CD4-positive, alpha-beta T cell treated with Interleukin-17A for 1 hour (primary cell): ENCODE data around the gene RNU6-9.
"Not testable (repeated sequence)": the region's sequence is repeated elsewhere in the genome, so short reads cannot be mapped to it uniquely, and the experiment has no call there.

Source experiments
- DNase-seq: peaks from one replicate; pipeline ENCODE4 v3.0.0-alpha.2; 2020

Gene RNU6-9

GRCh38 chr19:861756-862580 is 31.3 kb upstream of the RNU6-9 start:
- DNase-seq = peak; percentile 71

GRCh38 chr19:862581-863314 is 30.5 kb upstream of the RNU6-9 start:
- peak; percentile 85 for DNase-seq

GRCh38 chr19:863315-863620 is 30.0 kb upstream of the RNU6-9 start:
- DNase-seq = no peak

GRCh38 chr19:866769-867300 is 26.4 kb upstream of the RNU6-9 start:
- DNase-seq = no peak

- no peak for DNase-seq
Observed at GRCh38 chr19:867301-867793, 25.9 kb upstream of the RNU6-9 start.

GRCh38 chr19:867855-868457 is 25.3 kb upstream of the RNU6-9 start:
- no peak for DNase-seq

GRCh38 chr19:868458-869244 is 24.6 kb upstream of the RNU6-9 start:
- no peak for DNase-seq

GRCh38 chr19:869245-870177 is 23.8 kb upstream of the RNU6-9 start:
- DNase-seq = no peak

GRCh38 chr19:870314-870713 is 23.0 kb upstream of the RNU6-9 start:
- DNase-seq = no peak

- DNase-seq = no peak
Observed at GRCh38 chr19:870963-871401, 22.3 kb upstream of the RNU6-9 start.

- no peak for DNase-seq
Observed at GRCh38 chr19:871446-872265, 21.6 kb upstream of the RNU6-9 start.

- peak; percentile 90 for DNase-seq
Observed at GRCh38 chr19:872266-872951, 20.9 kb upstream of the RNU6-9 start.

- DNase-seq = peak; percentile 92
Observed at GRCh38 chr19:873084-873483, 20.2 kb upstream of the RNU6-9 start.

GRCh38 chr19:873561-874041 is 19.7 kb upstream of the RNU6-9 start:
- DNase-seq = no peak

- no peak for DNase-seq
Observed at GRCh38 chr19:875265-875879, 17.9 kb upstream of the RNU6-9 start.

- no peak for DNase-seq
Observed at GRCh38 chr19:876089-876488, 17.2 kb upstream of the RNU6-9 start.

- DNase-seq = no peak
Observed at GRCh38 chr19:876780-877314, 16.4 kb upstream of the RNU6-9 start.

- DNase-seq = not testable (repeated sequence)
Observed at GRCh38 chr19:877992-878660, 15.2 kb upstream of the RNU6-9 start.
